Right lobe of liver (tissue), 4 donors: ENCODE data around the gene SLITRK2.

Experiments used
- POLR2A ChIP-seq: fragments of 450-650 bp; IDR thresholded peaks from one replicate; pipeline ENCODE4 v1.6.1; 2017; ENCODE audit warnings: antibody characterized with exemption, mild to moderate bottlenecking
- TF ChIP-seq, protein P1 (sequence below), 4 donors: fragments of 200-600 bp in 3 of 4; fragments of 450-650 bp in 1 of 4; IDR thresholded peaks; one replicate each; pipeline versions ENCODE4 v1.5.1 to v1.8.0; 2016 to 2022; ENCODE audit warnings: antibody characterized with exemption in 4 of 4, mild to moderate bottlenecking in 2 of 4
- donor health status: DM: no; HTN: no; CAD: no.
- donor health status: DM: no; HTN: no; CAD: no.
- donor health status: DM: no; HTN: yes; CAD: no.

- TF ChIP-seq, protein P1, sequence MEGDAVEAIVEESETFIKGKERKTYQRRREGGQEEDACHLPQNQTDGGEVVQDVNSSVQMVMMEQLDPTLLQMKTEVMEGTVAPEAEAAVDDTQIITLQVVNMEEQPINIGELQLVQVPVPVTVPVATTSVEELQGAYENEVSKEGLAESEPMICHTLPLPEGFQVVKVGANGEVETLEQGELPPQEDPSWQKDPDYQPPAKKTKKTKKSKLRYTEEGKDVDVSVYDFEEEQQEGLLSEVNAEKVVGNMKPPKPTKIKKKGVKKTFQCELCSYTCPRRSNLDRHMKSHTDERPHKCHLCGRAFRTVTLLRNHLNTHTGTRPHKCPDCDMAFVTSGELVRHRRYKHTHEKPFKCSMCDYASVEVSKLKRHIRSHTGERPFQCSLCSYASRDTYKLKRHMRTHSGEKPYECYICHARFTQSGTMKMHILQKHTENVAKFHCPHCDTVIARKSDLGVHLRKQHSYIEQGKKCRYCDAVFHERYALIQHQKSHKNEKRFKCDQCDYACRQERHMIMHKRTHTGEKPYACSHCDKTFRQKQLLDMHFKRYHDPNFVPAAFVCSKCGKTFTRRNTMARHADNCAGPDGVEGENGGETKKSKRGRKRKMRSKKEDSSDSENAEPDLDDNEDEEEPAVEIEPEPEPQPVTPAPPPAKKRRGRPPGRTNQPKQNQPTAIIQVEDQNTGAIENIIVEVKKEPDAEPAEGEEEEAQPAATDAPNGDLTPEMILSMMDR (IDR thresholded peaks at IDR 0.05) = no peak
- TF ChIP-seq POLR2A = no peak
Observed at GRCh38 chrX:145817331-145818185, at the start of gene SLITRK2.
